H9 (cell line): ENCODE data around the gene DIP2C. TPM values are rescaled to one million over a fixed set of nuclear protein-coding genes. Genes with fewer than 3 reads are reported as not detected.
A peak's percentile ranks its signal among the peaks of the same experiment; 100 is the strongest.

Source experiments
- DNase-seq: peaks from one replicate; pipeline ENCODE4 v3.0.0-alpha.2; 2017
- H2AFZ ChIP-seq: one replicate; pipeline ENCODE4 v1.6.1; 2013; ENCODE audit warnings: mild to moderate bottlenecking, low read length, control low read depth, moderate library complexity
- H2AK5ac ChIP-seq: 2 replicates; pipeline ENCODE4 v1.6.1; 2013; ENCODE audit warnings: low read length, control low read depth, mixed read lengths; ENCODE audit not compliant: insufficient read length
- H2BK120ac ChIP-seq: one replicate; pipeline ENCODE4 v1.6.1; 2013; ENCODE audit warnings: low read depth, mild to moderate bottlenecking, low read length, control low read depth, inconsistent platforms; ENCODE audit not compliant: poor library complexity, severe bottlenecking
- H2BK12ac ChIP-seq: 2 replicates; pipeline ENCODE4 v1.6.1; 2013; ENCODE audit warnings: low read length, control low read depth, mixed read lengths, low read depth; ENCODE audit not compliant: insufficient read length
- H2BK15ac ChIP-seq: 2 replicates; pipeline ENCODE4 v1.6.1; 2013; ENCODE audit warnings: low read depth, low read length, control low read depth
- H2BK20ac ChIP-seq: one replicate; pipeline ENCODE4 v1.6.1; 2013; ENCODE audit warnings: low read depth, mild to moderate bottlenecking, low read length, control low read depth, inconsistent platforms; ENCODE audit not compliant: poor library complexity, severe bottlenecking
- H2BK5ac ChIP-seq: 2 replicates; pipeline ENCODE4 v1.6.1; 2013; ENCODE audit warnings: low read length, control low read depth, mixed read lengths; ENCODE audit not compliant: insufficient read length
- H3K14ac ChIP-seq: 2 replicates; pipeline ENCODE4 v1.6.1; 2013; ENCODE audit warnings: low read length, control low read depth; ENCODE audit not compliant: insufficient read depth
- H3K18ac ChIP-seq: 2 replicates; pipeline ENCODE4 v1.6.1; 2013; ENCODE audit warnings: low read depth, mild to moderate bottlenecking, mixed read lengths, low read length, control low read depth; ENCODE audit not compliant: insufficient read length
- H3K23ac ChIP-seq: 2 replicates; pipeline ENCODE4 v1.6.1; 2013; ENCODE audit warnings: low read length, control low read depth, mixed read lengths, low read depth; ENCODE audit not compliant: insufficient read length
- H3K23me2 ChIP-seq: 2 replicates; pipeline ENCODE4 v1.6.1; 2013; ENCODE audit warnings: low read depth, mild to moderate bottlenecking, mixed read lengths, low read length, control low read depth; ENCODE audit not compliant: insufficient read length, poor library complexity, severe bottlenecking
- H3K27ac ChIP-seq: 2 replicates; pipeline ENCODE4 v1.5.1; 2013; ENCODE audit warnings: low read length, control low read depth, mixed read lengths, low read depth; ENCODE audit not compliant: insufficient read length
- H3K27me3 ChIP-seq: 2 replicates; pipeline ENCODE4 v1.6.1; 2013; ENCODE audit warnings: low read length, control low read depth, inconsistent platforms; ENCODE audit not compliant: insufficient read depth
- H3K4ac ChIP-seq: 2 replicates; pipeline ENCODE4 v1.6.1; 2013; ENCODE audit warnings: low read depth, mild to moderate bottlenecking, control low read depth, inconsistent platforms, low read length, moderate library complexity
- H3K4me1 ChIP-seq: 2 replicates; pipeline ENCODE4 v1.6.1; 2013; ENCODE audit warnings: low read length, control low read depth, inconsistent platforms; ENCODE audit not compliant: insufficient read depth
- H3K4me2 ChIP-seq: 2 replicates; pipeline ENCODE4 v1.6.1; 2013; ENCODE audit warnings: low read length, control low read depth, mixed read lengths; ENCODE audit not compliant: insufficient read length, insufficient read depth
- H3K56ac ChIP-seq: 2 replicates; pipeline ENCODE4 v1.6.1; 2013; ENCODE audit warnings: low read depth, mild to moderate bottlenecking, mixed read lengths, low read length, control low read depth; ENCODE audit not compliant: insufficient read length
- H3K79me1 ChIP-seq: 2 replicates; pipeline ENCODE4 v1.6.1; 2013; ENCODE audit warnings: low read depth, mild to moderate bottlenecking, moderate library complexity, low read length, control low read depth, inconsistent platforms; ENCODE audit not compliant: insufficient read depth, poor library complexity, severe bottlenecking
- H3K79me2 ChIP-seq: 2 replicates; pipeline ENCODE4 v1.6.1; 2013; ENCODE audit warnings: low read length, control low read depth, inconsistent platforms; ENCODE audit not compliant: insufficient read depth
- H3K9ac ChIP-seq: 2 replicates; pipeline ENCODE4 v1.6.1; 2013; ENCODE audit warnings: low read length, control low read depth, mixed read lengths; ENCODE audit not compliant: insufficient read length; ENCODE audit errors: extremely low read depth
- H3K9me3 ChIP-seq: one replicate; pipeline ENCODE4 v1.6.1; 2013; ENCODE audit warnings: low read depth, low read length, inconsistent platforms; ENCODE audit not compliant: control insufficient read depth
- H3T11ph ChIP-seq: one replicate; pipeline ENCODE4 v1.6.1; 2013; ENCODE audit warnings: mild to moderate bottlenecking, low read length, control low read depth, inconsistent platforms
- H4K20me1 ChIP-seq: one replicate; pipeline ENCODE4 v1.6.1; 2013; ENCODE audit not compliant: control insufficient read depth, insufficient read length, insufficient read depth
- H4K5ac ChIP-seq: 2 replicates; pipeline ENCODE4 v1.6.1; 2013; ENCODE audit warnings: low read depth, mild to moderate bottlenecking, mixed read lengths, low read length, control low read depth; ENCODE audit not compliant: insufficient read length
- H4K8ac ChIP-seq: replicated peaks from 2 replicates; pipeline ENCODE4 v1.6.1; 2013; ENCODE audit warnings: low read length, control low read depth, mixed read lengths, low read depth; ENCODE audit not compliant: insufficient read length
- H4K91ac ChIP-seq: 2 replicates; pipeline ENCODE4 v1.6.1; 2013; ENCODE audit warnings: low read depth, mild to moderate bottlenecking, moderate library complexity, mixed read lengths, low read length, control low read depth; ENCODE audit not compliant: insufficient read length
- H3K27ac Mint-ChIP-seq, 3 experiments: 2 replicates in 2 of 3; 3 replicates in 1 of 3; pipeline ENCODE4 v1.8.0; 2020 to 2021; ENCODE audit warnings: mixed read lengths in 3 of 3, mild to moderate bottlenecking in 1 of 3, moderate library complexity in 1 of 3
- H3K27me3 Mint-ChIP-seq: 2 replicates; pipeline ENCODE4 v1.8.0; 2021; ENCODE audit warnings: low read depth, mild to moderate bottlenecking, moderate library complexity, mixed read lengths
- H3K36me3 Mint-ChIP-seq, 3 experiments: 2 replicates in 2 of 3; 3 replicates in 1 of 3; pipeline ENCODE4 v1.8.0; 2020 to 2021; ENCODE audit warnings: low read depth in 3 of 3, mixed read lengths in 3 of 3; ENCODE audit not compliant: insufficient read depth in 1 of 3
- H3K4me1 Mint-ChIP-seq, 2 experiments: 2 replicates each; pipeline ENCODE4 v1.8.0; 2020; ENCODE audit warnings: mixed read lengths in 2 of 2
- H3K4me3 Mint-ChIP-seq, 2 experiments: 2 replicates in 1 of 2; 3 replicates in 1 of 2; pipeline ENCODE4 v1.8.0; 2020 to 2021; ENCODE audit warnings: mild to moderate bottlenecking in 2 of 2, mixed read lengths in 2 of 2, moderate library complexity in 1 of 2
- H3K9me3 Mint-ChIP-seq, 2 experiments: 2 replicates in 1 of 2; 3 replicates in 1 of 2; pipeline ENCODE4 v1.8.0; 2020; ENCODE audit warnings: mild to moderate bottlenecking in 2 of 2, mixed read lengths in 2 of 2, moderate library complexity in 1 of 2
- CTCF ChIP-seq: fragments of 200-600 bp; sonication (generic); conservative IDR thresholded peaks from 3 replicates; pipeline ENCODE4 v1.8.0; 2021; ENCODE audit warnings: antibody characterized with exemption, mild to moderate bottlenecking
- WGBS: extraction: QIAGEN DNeasy Blood & Tissue Kit; methylation state at CpG from one replicate; pipeline ENCODE4 v1.1.7; 2013; ENCODE audit warnings: missing lambda C conversion rate, low lambda C conversion rate, mixed read lengths; ENCODE audit not compliant: insufficient read length; ENCODE audit errors: extremely low coverage; 5-methylcytosine and 5-hydroxymethylcytosine counted together
- total RNA-seq: library from RNA; stranded (reverse); gene quantifications from 2 replicates; pipeline ENCODE4 v1.2.1, GENCODE V29; 2021

Gene DIP2C
- total RNA-seq, 1 experiment from 2014 or later: 7.9 TPM

- no peak overlapping the region for H3K18ac ChIP-seq
Observed at GRCh38 chr10:691216-691615, 1.7 kb upstream of the DIP2C start.

More at GRCh38 chr10:691216-691615, 1.7 kb upstream of the DIP2C start:
- Histone ChIP-seq H2BK15ac (no peak overlapping the region), H3K9me3 (no peaks in the 10 kb centered on the region), H2BK12ac (no peak overlapping the region), H3K56ac (no peak overlapping the region), H4K8ac (no peak overlapping the region), H3K27ac (no peak overlapping the region), H3K4ac (no peak overlapping the region), H2BK120ac (no peak overlapping the region), H2AK5ac (no peak overlapping the region), H2BK20ac (no peak overlapping the region), H3K27me3 (no peaks in the 10 kb centered on the region; the same call in 1 of the 2 replicates), H3K23me2 (peaks cover 9% of the 10 kb centered on the region), H3K14ac (no peak overlapping the region), H3K79me1 (no peaks in the 10 kb centered on the region), H3K23ac (no peak overlapping the region), H3K79me2 (peaks cover 1% of the 10 kb centered on the region; the same call in 1 of the 2 replicates), H3K4me2 (no peak overlapping the region), H4K5ac (no peak overlapping the region), H4K91ac (no peak overlapping the region), H4K20me1 (no peaks in the 10 kb centered on the region), H2AFZ (no peak overlapping the region), H3K4me1 (no peaks in the 10 kb centered on the region), H2BK5ac (no peak overlapping the region), H3K9ac (no peak overlapping the region), H3T11ph (no peak overlapping the region)
- Mint-ChIP-seq H3K36me3 (peaks cover 0 to 2% (median 0%) of the 10 kb centered on the region in 3 experiments; a peak in 3 of 7 replicates), H3K9me3 (peaks cover 0 to 2% of the 10 kb centered on the region in 2 experiments; a peak in 1 of 5 replicates), H3K4me1 (peaks cover 14 to 20% of the 10 kb centered on the region in 2 experiments), H3K27ac (no peak overlapping the region), H3K27me3 (peaks cover 53% of the 10 kb centered on the region), H3K4me3 (peak overlapping the region; percentile 33 to 45)
- no peak for DNase-seq
- WGBS: no CpG with 5 or more reads among the region's 18 CpGs
- TF ChIP-seq CTCF: no peak
